GM12878 (cell line): ENCODE data around the gene ARHGAP26. TPM values are rescaled to one million over a fixed set of nuclear protein-coding genes. Genes with fewer than 3 reads are reported as not detected.

Experiments used
- BRCA1 ChIP-seq: IDR thresholded peaks from 2 replicates; pipeline ENCODE4 v1.6.1; 2011; ENCODE audit warnings: low read depth, low read length, improper control_type of control experiment
- CBFB ChIP-seq: IDR thresholded peaks from 2 replicates; pipeline ENCODE4 v1.6.1; 2016; ENCODE audit warnings: antibody characterized with exemption, low read depth
- EGR1 ChIP-seq, 2 experiments: IDR thresholded peaks; 1 replicate in 1 of 2; 2 replicates in 1 of 2; pipeline ENCODE4 v1.6.1; 2011 to 2012; ENCODE audit warnings: low read depth in 2 of 2, low read length in 2 of 2, borderline replicate concordance in 1 of 2, mild to moderate bottlenecking in 1 of 2, moderate library complexity in 1 of 2
- GABPA ChIP-seq: IDR thresholded peaks from 2 replicates; pipeline ENCODE4 v1.6.1; 2014; ENCODE audit warnings: antibody characterized with exemption, low read depth, mild to moderate bottlenecking, inconsistent platforms
- IRF4 ChIP-seq: IDR thresholded peaks from 2 replicates; pipeline ENCODE4 v1.6.1; 2011; ENCODE audit warnings: low read depth, low read length
- JUNB ChIP-seq: IDR thresholded peaks from 2 replicates; pipeline ENCODE4 v1.6.1; 2016; ENCODE audit warnings: antibody characterized with exemption, mild to moderate bottlenecking
- JUND ChIP-seq: IDR thresholded peaks from 2 replicates; pipeline ENCODE4 v1.6.1; 2012; ENCODE audit warnings: low read depth, mild to moderate bottlenecking, low read length, improper control_type of control experiment, moderate library complexity
- MLLT1 ChIP-seq: fragments of 450-650 bp; IDR thresholded peaks from 2 replicates; pipeline ENCODE4 v1.6.1; 2016; ENCODE audit warnings: mild to moderate bottlenecking
- MTA3 ChIP-seq: IDR thresholded peaks from 2 replicates; pipeline ENCODE4 v1.6.1; 2012; ENCODE audit warnings: low read length, inconsistent platforms, borderline replicate concordance
- MYB ChIP-seq: fragments of 150-350 bp; IDR thresholded peaks from 2 replicates; pipeline ENCODE4 v1.6.1; 2014; ENCODE audit warnings: mild to moderate bottlenecking, low read depth, low read length, borderline replicate concordance
- MYC ChIP-seq: IDR thresholded peaks from 2 replicates; pipeline ENCODE4 v1.6.1; 2011; ENCODE audit warnings: mild to moderate bottlenecking, low read length, moderate library complexity, inconsistent platforms; ENCODE audit not compliant: insufficient read depth, insufficient replicate concordance, insufficient read length, severe bottlenecking
- NR2C1 ChIP-seq: fragments of 450-650 bp; IDR thresholded peaks from 2 replicates; pipeline ENCODE4 v1.6.1; 2017; ENCODE audit warnings: antibody characterized with exemption, mild to moderate bottlenecking, moderate library complexity
- PBX3 ChIP-seq: IDR thresholded peaks from 2 replicates; pipeline ENCODE4 v1.6.1; 2011; ENCODE audit warnings: mild to moderate bottlenecking, low read depth, low read length, moderate library complexity; ENCODE audit not compliant: insufficient replicate concordance
- SMAD1 ChIP-seq: fragments of 450-650 bp; IDR thresholded peaks from 2 replicates; pipeline ENCODE4 v1.6.1; 2018; ENCODE audit warnings: mild to moderate bottlenecking, low read depth; ENCODE audit not compliant: partially characterized antibody
- SUZ12 ChIP-seq: fragments of 200-600 bp; sonication (generic); IDR thresholded peaks from one replicate; pipeline ENCODE4 v1.6.1; 2018; ENCODE audit warnings: antibody characterized with exemption, mild to moderate bottlenecking; ENCODE audit not compliant: unreplicated experiment
- USF2 ChIP-seq: IDR thresholded peaks from 2 replicates; pipeline ENCODE4 v1.6.1; 2011; ENCODE audit warnings: low read depth, low read length, improper control_type of control experiment, borderline replicate concordance
- YY1 ChIP-seq: IDR thresholded peaks from 2 replicates; pipeline ENCODE4 v1.6.1; 2011; ENCODE audit warnings: low read depth, mild to moderate bottlenecking, low read length
- ZBTB11 ChIP-seq: fragments of 450-650 bp; formaldehyde crosslinking; IDR thresholded peaks from 2 replicates; pipeline ENCODE4 v1.5.0; 2022; ENCODE audit warnings: mild to moderate bottlenecking, missing genetic modification characterization
- polyA plus RNA-seq, 11 experiments: library from polyadenylated mRNA; depleted of rRNA in 4 of 11; unstranded in 6 of 11; stranded (reverse) in 5 of 11; fragments of >200 nt; fragmentation: Nextera tagmentation in 4 of 11; fragmentation: Illumina TruSeq in 1 of 11; extraction: Ambion mirVana in 4 of 11; extraction: Trizol in 1 of 11; gene quantifications; 1 replicate in 1 of 11; 2 replicates in 10 of 11; pipeline versions ENCODE4 v1.2.1 to v1.2.3, GENCODE V29; 2011 to 2016; ENCODE audit warnings: inconsistent platforms in 2 of 11, missing spikeins in 2 of 11, low read depth in 1 of 11
- total RNA-seq, 4 experiments: library from RNA; depleted of rRNA in 3 of 4; stranded (reverse); fragments of >200 nt in 3 of 4; fragmentation: Illumina TruSeq in 1 of 4; extraction: Trizol in 1 of 4; gene quantifications; 2 replicates each; pipeline versions ENCODE4 v1.2.1 to v1.2.3, GENCODE V29; 2013 to 2021

ARHGAP26 gene
- total and polyA plus RNA-seq, 10 of the 15 experiments (the other 5 are each of a cell fraction or from before 2014, with no cell fraction given), result 9.4 to 41.5 (median 19.3) TPM

GRCh38 chr5:143066556-143067281, 296.5 kb downstream of the ARHGAP26 start (continued):
- TF ChIP-seq PBX3 (no peak), EGR1 (IDR thresholded peaks at IDR 0.05; ENCODE audit: borderline replicate concordance in 1 of 2, low read depth in 2 of 2, low read length in 2 of 2) (no peak; a peak in 1 of 3 replicates), CBFB (peak; percentile 24; the same call in 1 of the 2 replicates), ZBTB11 (CRISPR knock-in tag) (no peak), GABPA (0 out of 2 replicates have a peak, but pooled peaks have one; percentile 45), SUZ12 (no peak), IRF4 (peak; percentile 75; the same call in 1 of the 2 replicates), USF2 (no peak), MYC (no peak), NR2C1 (no peak), JUND (no peak), YY1 (0 out of 2 replicates have a peak, but pooled peaks have one; percentile 39), JUNB (peak; percentile 79), MTA3 (no peak; the same call in 1 of the 2 replicates), MYB (no peak), MLLT1 (no peak), BRCA1 (no peak), SMAD1 (no peak)
